ENCODE measurements around the gene CRHR2.

- TF ChIP-seq CTCF (conservative IDR thresholded peaks at IDR 0.05 in 1 of 2, IDR thresholded peaks at IDR 0.05 in 1 of 2; ENCODE audit: low read depth in 1 of 2, low read length in 2 of 2) (no peak), EZH2 (IDR thresholded peaks at IDR 0.05; ENCODE audit: low read length, missing control alignments) (no peak)
Observed at GRCh38 chr7:30605832-30606231, 76.4 kb downstream of the CRHR2 start.

Data from fibroblast of lung (primary cell).